Loucy (cell line): ENCODE data around the gene UNC93A.
"Not testable (repeated sequence)": the region's sequence is repeated elsewhere in the genome, so short reads cannot be mapped to it uniquely, and the experiment has no call there.

Experiments used
- CTCF ChIP-seq: fragments of 200-600 bp; sonication (generic); conservative IDR thresholded peaks from 2 replicates; pipeline ENCODE4 v1.5.1; 2014; ENCODE audit warnings: mild to moderate bottlenecking, antibody characterized with exemption, low read length
- EZH2phosphoT487 ChIP-seq: fragments of 200-600 bp; IDR thresholded peaks from 2 replicates; pipeline ENCODE4 v1.6.1; 2018; ENCODE audit warnings: antibody characterized with exemption, mild to moderate bottlenecking, moderate library complexity, borderline replicate concordance

- TF ChIP-seq CTCF, EZH2phosphoT487: not testable (repeated sequence)
These were observed 29.6 kb downstream of the UNC93A start for GRCh38 chr6:167320754-167321056.
